Lung (tissue), 12 donors: Measurements from ENCODE around the gene ETV3L. TPM values are rescaled to one million over a fixed set of nuclear protein-coding genes. Genes with fewer than 3 reads are reported as not detected.

Experiments used
- ATAC-seq: fragments of 200-7000 bp; cut with Tn5 transposase; one replicate; pipeline ENCODE4 v1.9.1; 2020; ENCODE audit warnings: moderate number of reproducible peaks; ENCODE audit not compliant: insufficient read depth, low FRiP score
- DNase-seq, 3 donors: peaks; one replicate each; pipeline ENCODE4 v3.0.0-alpha.2; 2013 to 2017
- H3K27ac ChIP-seq, 2 donors: one replicate each; pipeline ENCODE4 v1.5.1; 2013; ENCODE audit warnings: mild to moderate bottlenecking in 2 of 2, moderate library complexity in 2 of 2, control low read depth in 1 of 2, inconsistent platforms in 1 of 2, low read depth in 1 of 2, low read length in 1 of 2
- H3K27me3 ChIP-seq, 3 donors: one replicate each; pipeline ENCODE4 v1.5.1; 2013; ENCODE audit warnings: low read length in 2 of 3; ENCODE audit not compliant: control insufficient read depth in 3 of 3, insufficient read depth in 3 of 3
- H3K36me3 ChIP-seq, 4 donors: one replicate each; pipeline ENCODE4 v1.5.1; 2013; ENCODE audit warnings: low read length in 4 of 4, mild to moderate bottlenecking in 1 of 4, moderate library complexity in 1 of 4; ENCODE audit not compliant: control insufficient read depth in 4 of 4, insufficient read depth in 4 of 4
- H3K4me1 ChIP-seq, 5 donors: one replicate each; pipeline ENCODE4 v1.5.1; 2013; ENCODE audit warnings: low read length in 5 of 5, mild to moderate bottlenecking in 2 of 5, moderate library complexity in 1 of 5; ENCODE audit not compliant: control insufficient read depth in 5 of 5, insufficient read depth in 5 of 5
- H3K4me3 ChIP-seq: one replicate; pipeline ENCODE4 v1.5.1; 2013; ENCODE audit warnings: mild to moderate bottlenecking, control low read depth, moderate library complexity
- H3K9ac ChIP-seq, 2 donors: one replicate each; pipeline ENCODE4 v1.5.1; 2013; ENCODE audit warnings: low read length in 2 of 2, control low read depth in 1 of 2; ENCODE audit not compliant: insufficient read depth in 1 of 2
- H3K9me3 ChIP-seq, 4 donors: one replicate each; pipeline ENCODE4 v1.5.1; 2013; ENCODE audit warnings: low read length in 3 of 4, mild to moderate bottlenecking in 1 of 4, moderate library complexity in 1 of 4; ENCODE audit not compliant: control insufficient read depth in 4 of 4, insufficient read depth in 3 of 4
- WGBS, 2 donors: extraction: QIAGEN DNeasy Blood & Tissue Kit; methylation state at CpG; one replicate each; pipeline ENCODE4 v1.1.7; 2013; 5-methylcytosine and 5-hydroxymethylcytosine counted together
- polyA plus RNA-seq, 2 donors: library from polyadenylated mRNA; stranded (reverse); fragments of 200-250 nt; gene quantifications; one replicate each; pipeline ENCODE4 v1.2.1, GENCODE V29; 2013
- total RNA-seq, 2 donors: library from RNA; depleted of rRNA in 1 of 2; stranded (reverse); fragments of >200 nt in 1 of 2; gene quantifications; one replicate each; pipeline ENCODE4 v1.2.1, GENCODE V29; 2014 to 2021
- TF ChIP-seq, protein P1 (sequence below): IDR thresholded peaks from 2 replicates; pipeline ENCODE4 v1.5.1; 2012; ENCODE audit warnings: mild to moderate bottlenecking; ENCODE audit errors: control extremely low read depth, extremely low read depth
- donor health status: control.
- donor health status: control.
- donor health status: Bipolar disorder and iron deficiency.
- donor health status: healthy.
- donor health status: DM: yes; HTN: yes; CAD: no.

Gene ETV3L
- total and polyA plus RNA-seq, 4 donors = 0.05 TPM; not detected in 3

DNA sequence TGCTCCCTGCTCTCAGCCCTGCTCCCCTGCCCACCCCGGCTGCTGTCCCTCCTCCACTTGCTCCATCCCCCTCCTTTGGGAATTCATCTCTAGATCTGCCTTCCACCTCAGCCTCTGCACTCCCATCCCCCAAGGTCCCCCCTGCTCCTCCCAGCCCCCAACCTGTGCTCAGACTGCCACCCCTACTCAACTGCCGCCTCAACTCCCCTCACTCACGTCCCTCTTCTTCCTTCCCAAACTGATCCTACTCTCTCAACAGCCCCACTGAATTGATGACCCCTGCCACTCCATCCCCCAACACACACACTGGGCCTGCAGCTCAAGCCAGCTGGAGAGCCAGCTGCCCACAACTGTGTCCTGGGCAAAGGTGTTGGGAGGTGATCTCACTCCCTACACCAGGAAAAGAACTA, 15.8 kb upstream of the ETV3L start:
- H3K36me3 ChIP-seq = peaks cover 0 to 3% (median 0%) of the 10 kb centered on the region in 4 donors
- WGBS, 2 donors = 83 to 89% methylated on average over 3 of the region's 3 CpGs
- ATAC-seq (no peak), DNase-seq (no peak)
- no peak overlapping the region for H3K27ac ChIP-seq
- no peak overlapping the region for H3K9ac ChIP-seq
- no peak overlapping the region for H3K4me3 ChIP-seq
- H3K4me1 ChIP-seq = peaks cover 0 to 3% (median 0%) of the 10 kb centered on the region in 5 donors
- H3K27me3 ChIP-seq = peaks cover 0 to 16% (median 5%) of the 10 kb centered on the region in 3 donors
- TF ChIP-seq, protein P1, sequence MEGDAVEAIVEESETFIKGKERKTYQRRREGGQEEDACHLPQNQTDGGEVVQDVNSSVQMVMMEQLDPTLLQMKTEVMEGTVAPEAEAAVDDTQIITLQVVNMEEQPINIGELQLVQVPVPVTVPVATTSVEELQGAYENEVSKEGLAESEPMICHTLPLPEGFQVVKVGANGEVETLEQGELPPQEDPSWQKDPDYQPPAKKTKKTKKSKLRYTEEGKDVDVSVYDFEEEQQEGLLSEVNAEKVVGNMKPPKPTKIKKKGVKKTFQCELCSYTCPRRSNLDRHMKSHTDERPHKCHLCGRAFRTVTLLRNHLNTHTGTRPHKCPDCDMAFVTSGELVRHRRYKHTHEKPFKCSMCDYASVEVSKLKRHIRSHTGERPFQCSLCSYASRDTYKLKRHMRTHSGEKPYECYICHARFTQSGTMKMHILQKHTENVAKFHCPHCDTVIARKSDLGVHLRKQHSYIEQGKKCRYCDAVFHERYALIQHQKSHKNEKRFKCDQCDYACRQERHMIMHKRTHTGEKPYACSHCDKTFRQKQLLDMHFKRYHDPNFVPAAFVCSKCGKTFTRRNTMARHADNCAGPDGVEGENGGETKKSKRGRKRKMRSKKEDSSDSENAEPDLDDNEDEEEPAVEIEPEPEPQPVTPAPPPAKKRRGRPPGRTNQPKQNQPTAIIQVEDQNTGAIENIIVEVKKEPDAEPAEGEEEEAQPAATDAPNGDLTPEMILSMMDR = no peak
- H3K9me3 ChIP-seq = no peaks in the 10 kb centered on the region

DNA sequence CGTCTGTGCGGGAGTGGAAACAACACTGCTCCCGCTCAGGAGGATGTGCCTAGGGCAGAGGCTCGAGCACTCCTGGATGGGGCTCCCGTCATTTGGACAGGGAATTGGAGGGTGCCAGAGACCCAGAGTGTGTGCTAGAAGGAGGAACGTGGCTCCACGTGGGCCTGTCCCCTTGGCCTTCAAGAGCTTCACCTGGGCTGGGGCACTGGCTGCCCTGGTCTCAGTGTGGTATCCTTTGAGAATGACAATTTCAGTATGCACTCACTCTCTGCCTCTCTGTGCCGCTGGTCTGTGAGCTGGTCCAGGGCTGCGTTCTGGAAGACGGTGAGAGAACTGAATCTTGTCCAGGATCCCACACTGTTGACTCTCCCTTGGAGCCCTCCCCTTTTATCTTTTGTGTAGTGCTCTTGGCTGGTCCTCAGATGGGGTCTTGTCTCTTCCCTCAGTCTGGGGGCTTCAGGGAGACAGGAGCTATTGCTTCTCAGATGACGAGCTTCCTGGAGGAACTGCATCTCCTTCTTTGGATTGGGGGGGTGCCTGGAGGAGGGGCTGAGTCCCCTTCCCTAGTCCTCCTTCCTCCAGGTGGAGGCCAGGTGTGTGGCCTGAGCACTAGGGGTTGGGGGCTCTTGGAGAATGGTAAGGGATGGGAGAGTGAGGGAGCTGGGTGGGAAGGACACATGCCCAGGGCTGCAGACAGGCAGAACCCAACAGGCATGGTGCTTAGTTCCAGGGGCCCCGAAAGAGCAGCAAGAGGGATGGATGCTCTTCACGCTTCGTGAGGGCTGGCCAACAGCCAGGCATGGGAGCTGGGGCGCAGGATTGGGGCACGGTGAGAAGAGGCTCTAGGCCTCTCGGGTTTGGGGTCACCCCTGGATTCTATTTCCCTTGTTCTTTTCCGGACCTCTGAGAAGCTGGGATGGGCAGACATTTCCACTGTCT, 14.8 kb upstream of the ETV3L start:
- Histone ChIP-seq H3K9ac (no peak overlapping the region), H3K36me3 (peaks cover 0 to 2% (median 0%) of the 10 kb centered on the region in 4 donors), H3K27me3 (peaks cover 0 to 16% (median 5%) of the 10 kb centered on the region in 3 donors), H3K4me3 (no peak overlapping the region), H3K4me1 (peaks cover 0 to 3% (median 0%) of the 10 kb centered on the region in 5 donors), H3K27ac (no peak overlapping the region), H3K9me3 (no peaks in the 10 kb centered on the region)
- no peak for ATAC-seq
- 85% methylated on average over 18 of the region's 18 CpGs for WGBS, 2 donors
- TF ChIP-seq, protein P1 = no peak
- no peak for DNase-seq

DNA sequence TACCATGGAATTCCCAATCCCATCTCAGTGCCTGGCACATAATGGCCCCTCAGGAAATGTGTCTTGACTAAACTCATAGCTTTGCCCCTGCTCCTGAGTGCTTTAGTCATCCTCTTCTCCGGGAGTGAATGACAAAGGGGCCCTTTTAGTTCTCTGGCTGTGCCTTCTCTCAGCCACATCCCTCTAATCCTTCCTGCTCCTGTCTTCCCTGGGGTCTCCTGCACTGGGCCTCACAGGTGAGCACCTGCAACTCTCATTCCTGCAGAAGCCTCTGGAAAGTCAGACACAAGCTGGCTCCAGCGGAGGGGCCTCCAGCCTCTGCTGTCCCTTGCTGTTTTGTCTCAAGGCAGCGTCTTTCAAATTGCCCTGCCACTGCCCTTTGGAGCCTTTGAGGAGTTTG, 14.0 kb upstream of the ETV3L start:
- Histone ChIP-seq H3K36me3 (no peaks in the 10 kb centered on the region), H3K9me3 (no peaks in the 10 kb centered on the region), H3K4me1 (peaks cover 0 to 3% (median 0%) of the 10 kb centered on the region in 5 donors), H3K4me3 (no peak overlapping the region), H3K27ac (no peak overlapping the region), H3K9ac (no peak overlapping the region), H3K27me3 (peaks cover 0 to 16% (median 6%) of the 10 kb centered on the region in 3 donors)
- TF ChIP-seq, protein P1 = no peak
- DNase-seq = no peak
- WGBS, 2 donors = 72 to 80% methylated on average over 3 of the region's 3 CpGs
- no peak for ATAC-seq
